Neural crest cell (in vitro differentiated cells): ENCODE data around the gene PPP3CA. TPM values are rescaled to one million over a fixed set of nuclear protein-coding genes. Genes with fewer than 3 reads are reported as not detected.

ENCODE experiments used
- DNase-seq: peaks from one replicate; pipeline ENCODE4 v3.0.0; 2021; ENCODE audit warnings: low read depth, mixed read lengths, low spot score
- H3K27ac Mint-ChIP-seq: one replicate; pipeline ENCODE4 v1.8.0; 2021; ENCODE audit warnings: mild to moderate bottlenecking, mixed read lengths; ENCODE audit not compliant: unreplicated experiment
- H3K27me3 Mint-ChIP-seq: 2 replicates; pipeline ENCODE4 v1.8.0; 2021; ENCODE audit warnings: low read depth, mild to moderate bottlenecking, mixed read lengths
- H3K36me3 Mint-ChIP-seq: 2 replicates; pipeline ENCODE4 v1.8.0; 2021; ENCODE audit warnings: low read depth, mild to moderate bottlenecking, mixed read lengths
- H3K4me1 Mint-ChIP-seq: 2 replicates; pipeline ENCODE4 v1.8.0; 2021; ENCODE audit warnings: mixed read lengths
- H3K4me3 Mint-ChIP-seq: one replicate; pipeline ENCODE4 v1.8.0; 2021; ENCODE audit warnings: mild to moderate bottlenecking, mixed read lengths
- H3K9me3 Mint-ChIP-seq: 2 replicates; pipeline ENCODE4 v1.8.0; 2021; ENCODE audit warnings: mixed read lengths
- CTCF ChIP-seq: fragments of 200-600 bp; sonication (generic); conservative IDR thresholded peaks from 2 replicates; pipeline ENCODE4 v1.5.0; 2021; ENCODE audit warnings: antibody characterized with exemption, mild to moderate bottlenecking
- total RNA-seq: library from RNA; stranded (reverse); gene quantifications from 2 replicates; pipeline ENCODE4 v1.2.1, GENCODE V29; 2021

PPP3CA gene
- total RNA-seq, 1 donor from 2014 or later, result 12.2 TPM

- Mint-ChIP-seq H3K9me3 (no peaks in the 10 kb centered on the region), H3K4me1 (no peaks in the 10 kb centered on the region), H3K4me3 (no peak overlapping the region), H3K27ac (no peak overlapping the region), H3K27me3 (no peaks in the 10 kb centered on the region), H3K36me3 (no peaks in the 10 kb centered on the region)
- TF ChIP-seq CTCF, result no peak
- no peak for DNase-seq
Measured at GRCh38 chr4:101321481-101322042, 25.8 kb downstream of the PPP3CA start.

- Mint-ChIP-seq H3K36me3 (peaks cover 2% of the 10 kb centered on the region), H3K27ac (peak overlapping the region; percentile 54), H3K4me1 (no peaks in the 10 kb centered on the region), H3K9me3 (peaks cover 9% of the 10 kb centered on the region), H3K4me3 (no peak overlapping the region), H3K27me3 (no peaks in the 10 kb centered on the region)
- no peak for TF ChIP-seq CTCF
- DNase-seq, result no peak
Measured at GRCh38 chr4:101315786-101316185, 31.5 kb downstream of the PPP3CA start.

- Mint-ChIP-seq H3K4me1 (no peaks in the 10 kb centered on the region), H3K4me3 (no peak overlapping the region), H3K9me3 (peaks cover 9% of the 10 kb centered on the region), H3K27ac (no peak overlapping the region), H3K27me3 (no peaks in the 10 kb centered on the region), H3K36me3 (peaks cover 2% of the 10 kb centered on the region)
- TF ChIP-seq CTCF, result no peak
- no peak for DNase-seq
Measured at GRCh38 chr4:101315041-101315440, 32.3 kb downstream of the PPP3CA start.

GRCh38 chr4:101309925-101310324, 37.4 kb downstream of the PPP3CA start:
- DNase-seq, result no peak
- no peak overlapping the region for H3K27ac Mint-ChIP-seq
- H3K36me3 Mint-ChIP-seq, result no peaks in the 10 kb centered on the region
- no peak for TF ChIP-seq CTCF
- H3K9me3 Mint-ChIP-seq, result no peaks in the 10 kb centered on the region
- H3K4me1 Mint-ChIP-seq, result peaks cover 15% of the 10 kb centered on the region
- H3K4me3 Mint-ChIP-seq, result no peak overlapping the region
- H3K27me3 Mint-ChIP-seq, result no peaks in the 10 kb centered on the region

GRCh38 chr4:101307899-101308298, 39.4 kb downstream of the PPP3CA start:
- H3K4me1 Mint-ChIP-seq, result peaks cover 18% of the 10 kb centered on the region
- no peaks in the 10 kb centered on the region for H3K36me3 Mint-ChIP-seq
- no peak for TF ChIP-seq CTCF
- no peaks in the 10 kb centered on the region for H3K27me3 Mint-ChIP-seq
- H3K27ac Mint-ChIP-seq, result no peak overlapping the region
- no peak overlapping the region for H3K4me3 Mint-ChIP-seq
- no peaks in the 10 kb centered on the region for H3K9me3 Mint-ChIP-seq
- DNase-seq, result no peak
